ENCODE results near the gene SH3RF1. TPM values are rescaled to one million over a fixed set of nuclear protein-coding genes. Genes with fewer than 3 reads are reported as not detected.
A peak's percentile ranks its signal among the peaks of the same experiment; 100 is the strongest.

SH3RF1 gene
- total and polyA plus RNA-seq, 2 of the 8 experiments (the other 6 are each of a cell fraction or from before 2014, with no cell fraction given), result 6.9 to 15.1 TPM

- ChIA-PET POLR2A (ENCODE audit: partially characterized antibody) (no interaction called here), CTCF (ENCODE audit: partially characterized antibody) (interaction anchor here (0.6 kb wide), 1 partner anchor 80 kb away, joined by 3 read pairs; no protein-coding TSS in a partner anchor)
- Histone ChIP-seq H2BK12ac (ENCODE audit: low read depth, low read length) (no peak overlapping the region), H3K9me3 (ENCODE audit: insufficient read depth in 2 of 2, low read depth in 1 of 2, low read length in 1 of 2) (no peaks in the 10 kb centered on the region), H3K14ac (ENCODE audit: insufficient read length) (no peak overlapping the region), H3K56ac (replicated peaks; ENCODE audit: insufficient read length, low read depth, low read length) (no peak overlapping the region), H3K4me3 (ENCODE audit: extremely low read depth in 1 of 4, insufficient read depth in 2 of 4, low read depth in 3 of 4, low read length in 4 of 4) (no peak overlapping the region), H2BK5ac (ENCODE audit: low read depth, low read length) (no peak overlapping the region), H4K5ac (ENCODE audit: insufficient read length, low read depth, low read length) (no peak overlapping the region), H3K79me1 (ENCODE audit: low read depth, low read length) (no peaks in the 10 kb centered on the region), H2BK20ac (ENCODE audit: low read length) (no peak overlapping the region), H3K4me2 (ENCODE audit: insufficient read depth in 1 of 2, low read depth in 2 of 2, low read length in 2 of 2) (peak overlapping the region in 1 of 2 experiments; percentile 39; a peak in 1 of 4 replicates), H3K27me3 (replicated peaks in 1 of 4; ENCODE audit: control insufficient read depth in 3 of 4, extremely low read depth in 1 of 4, insufficient read depth in 3 of 4, low read length in 3 of 4) (no peaks in the 10 kb centered on the region), H2BK120ac (replicated peaks; ENCODE audit: low read depth, low read length) (no peak overlapping the region), H3K4me1 (replicated peaks in 1 of 4; ENCODE audit: control insufficient read depth in 3 of 4, insufficient read depth in 4 of 4, low read length in 3 of 4) (peaks cover 2 to 7% (median 4%) of the 10 kb centered on the region in 4 experiments; a peak in 6 of 7 replicates), H3K18ac (ENCODE audit: extremely low read depth, low read length) (no peak overlapping the region), H4K20me1 (replicated peaks in 1 of 2; ENCODE audit: control insufficient read depth in 1 of 2, insufficient read depth in 2 of 2, low read length in 2 of 2) (no peaks in the 10 kb centered on the region), H4K91ac (replicated peaks; ENCODE audit: insufficient read length, low read length) (no peak overlapping the region), H3K23ac (ENCODE audit: insufficient read length) (no peak overlapping the region), H3K79me2 (ENCODE audit: control insufficient read depth in 1 of 2, insufficient read depth in 2 of 2, low read length in 2 of 2) (peaks cover 0 to 8% of the 10 kb centered on the region in 2 experiments; a peak in 1 of 4 replicates), H2AK5ac (ENCODE audit: low read depth, low read length) (no peak overlapping the region), H3K36me3 (ENCODE audit: control insufficient read depth in 2 of 4, insufficient read depth in 4 of 4, low read length in 3 of 4) (no peaks in the 10 kb centered on the region), H3K9ac (replicated peaks in 1 of 4; ENCODE audit: extremely low read depth in 1 of 4, low read depth in 3 of 4, low read length in 3 of 4) (no peak overlapping the region), H2BK15ac (ENCODE audit: low read length) (no peak overlapping the region), H3K23me2 (ENCODE audit: low read depth, low read length) (no peaks in the 10 kb centered on the region), H2AFZ (ENCODE audit: low read length) (no peak overlapping the region), H3K27ac (ENCODE audit: low read depth, low read length) (no peak overlapping the region), H4K8ac (ENCODE audit: extremely low read depth, insufficient read depth, low read length) (no peak overlapping the region), H3K4ac (replicated peaks; ENCODE audit: insufficient read length, low read depth, low read length) (no peak overlapping the region)
- FAIRE-seq (no peak), DNase-seq (ENCODE audit: low read depth in 1 of 2, low spot score in 2 of 2) (no peak)
- 94% methylated on average over 2 of the region's 2 CpGs; no CpG with 5 or more reads in 1 of the 2 experiments for WGBS, 2 experiments (ENCODE audit: extremely low coverage in 1 of 2, insufficient coverage in 1 of 2, insufficient read length in 1 of 2, insufficient replicate concordance in 2 of 2, low coverage in 1 of 2, low lambda C conversion rate in 2 of 2, missing lambda C conversion rate in 1 of 2)
- TF ChIP-seq EZH2 (IDR thresholded peaks at IDR 0.05; ENCODE audit: low read depth, low read length, severe bottlenecking) (no peak), SIRT6 (IDR thresholded peaks at IDR 0.05; ENCODE audit: low read length) (no peak), BRCA1 (IDR thresholded peaks at IDR 0.05; ENCODE audit: low read depth, low read length) (no peak), EGR1 (IDR thresholded peaks at IDR 0.05; ENCODE audit: borderline replicate concordance, low read depth, low read length) (no peak), RFX5 (IDR thresholded peaks at IDR 0.05; ENCODE audit: borderline replicate concordance, low read depth, low read length) (no peak), TEAD4 (IDR thresholded peaks at IDR 0.05; ENCODE audit: low read depth, low read length) (no peak), E2F6 (IDR thresholded peaks at IDR 0.05) (no peak), TAF7 (optimal IDR thresholded peaks at IDR 0.05; ENCODE audit: borderline replicate concordance, low read depth, low read length) (no peak), RXRA (IDR thresholded peaks at IDR 0.05; ENCODE audit: insufficient read depth, low read depth, low read length) (no peak), CEBPB (IDR thresholded peaks at IDR 0.05; ENCODE audit: low read depth, low read length) (no peak)
- TF ChIP-seq, protein P1, sequence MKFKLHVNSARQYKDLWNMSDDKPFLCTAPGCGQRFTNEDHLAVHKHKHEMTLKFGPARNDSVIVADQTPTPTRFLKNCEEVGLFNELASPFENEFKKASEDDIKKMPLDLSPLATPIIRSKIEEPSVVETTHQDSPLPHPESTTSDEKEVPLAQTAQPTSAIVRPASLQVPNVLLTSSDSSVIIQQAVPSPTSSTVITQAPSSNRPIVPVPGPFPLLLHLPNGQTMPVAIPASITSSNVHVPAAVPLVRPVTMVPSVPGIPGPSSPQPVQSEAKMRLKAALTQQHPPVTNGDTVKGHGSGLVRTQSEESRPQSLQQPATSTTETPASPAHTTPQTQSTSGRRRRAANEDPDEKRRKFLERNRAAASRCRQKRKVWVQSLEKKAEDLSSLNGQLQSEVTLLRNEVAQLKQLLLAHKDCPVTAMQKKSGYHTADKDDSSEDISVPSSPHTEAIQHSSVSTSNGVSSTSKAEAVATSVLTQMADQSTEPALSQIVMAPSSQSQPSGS (IDR thresholded peaks at IDR 0.05; ENCODE audit: low read length), result no peak
These were observed 63.2 kb downstream of the SH3RF1 start for GRCh38 chr4:169207436-169208089.
